Measurements from ENCODE around the gene PRRG2.
A peak's percentile ranks its signal among the peaks of the same experiment; 100 is the strongest.

PRRG2 gene

GRCh38 chr19:49581007-49581508 lies at the start of gene PRRG2:
PRRG2 (plus strand) TSS chr19:49581316; CDS start chr19:49583220, 1,904 bp downstream.
- no peak for DNase-seq

DNA sequence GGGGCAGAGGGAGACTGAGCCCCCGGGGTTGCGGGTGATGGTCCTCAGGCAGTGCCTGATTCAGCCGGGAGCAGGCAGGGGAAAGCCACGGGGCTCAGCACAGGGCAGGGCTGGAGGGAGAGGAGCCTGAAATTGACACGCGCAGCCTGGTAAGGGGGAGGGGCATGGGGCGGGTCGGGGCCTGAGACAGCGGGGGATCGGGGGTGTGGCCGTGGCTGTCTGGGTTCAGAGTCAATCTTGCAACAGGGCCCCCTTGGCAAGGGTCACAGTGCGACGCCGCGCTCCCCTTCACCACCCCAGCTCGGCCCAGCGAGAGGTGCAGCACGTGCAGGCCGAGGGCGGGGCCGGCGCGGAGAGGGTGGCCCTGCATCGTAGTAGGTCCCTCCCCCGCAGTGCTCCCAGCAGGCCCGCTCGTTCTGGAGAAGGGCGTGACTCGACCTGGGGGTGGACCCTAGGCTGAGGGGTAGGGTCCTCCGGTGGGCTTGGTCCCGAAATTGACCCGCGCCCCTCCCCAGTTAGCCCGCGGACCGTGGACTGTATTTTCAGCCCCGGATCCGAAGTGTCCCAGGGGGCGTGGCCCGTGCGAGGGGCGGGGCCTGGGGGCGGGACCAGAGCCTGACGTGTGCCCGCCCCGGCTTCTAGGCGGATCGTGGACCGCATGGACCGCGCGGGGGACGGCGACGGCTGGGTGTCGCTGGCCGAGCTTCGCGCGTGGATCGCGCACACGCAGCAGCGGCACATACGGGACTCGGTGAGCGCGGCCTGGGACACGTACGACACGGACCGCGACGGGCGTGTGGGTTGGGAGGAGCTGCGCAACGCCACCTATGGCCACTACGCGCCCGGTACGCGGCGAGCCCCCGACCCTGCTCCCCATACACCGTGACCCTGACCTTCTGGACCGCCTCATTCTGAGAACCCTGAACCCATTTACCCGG lies 47.3 kb upstream of the PRRG2 start:
- peak; percentile 87 for DNase-seq

DNA sequence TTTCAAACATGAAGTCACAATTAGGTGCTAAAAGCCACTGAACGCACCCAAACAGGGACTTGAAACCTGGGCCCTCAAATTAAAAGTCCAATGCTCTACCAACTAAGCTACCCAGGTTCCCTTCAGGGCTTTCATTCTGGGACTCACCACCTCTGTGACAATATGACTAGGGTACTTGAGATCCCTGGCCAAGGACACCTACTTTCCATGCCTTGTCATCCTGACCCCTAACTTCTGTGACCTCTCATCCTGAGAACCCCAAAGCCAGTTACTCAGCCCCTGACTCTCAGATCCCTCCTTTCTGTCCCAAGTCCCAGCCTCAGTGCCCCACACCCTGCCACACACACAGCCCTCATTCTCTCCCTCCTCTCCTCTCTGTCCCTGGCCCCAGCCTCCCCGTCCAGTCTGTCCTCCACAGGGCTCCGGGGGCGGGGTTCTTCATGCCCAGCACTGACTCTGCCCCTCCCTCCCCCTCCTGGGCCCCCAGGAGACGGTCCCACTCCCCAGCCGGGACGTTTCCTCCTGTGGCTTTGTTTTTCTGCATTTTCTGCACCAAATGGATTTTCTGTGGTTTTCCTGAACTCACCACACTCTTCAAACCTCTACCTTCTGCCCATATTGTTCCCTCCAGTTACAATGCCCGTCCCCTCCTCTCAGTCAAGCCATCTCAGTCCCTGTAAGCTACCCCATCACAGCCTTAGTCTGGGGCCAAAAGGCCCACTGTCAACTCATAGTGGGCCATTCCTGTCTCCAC lies 46.3 kb upstream of the PRRG2 start:
- DNase-seq = no peak

GRCh38 chr19:49536921-49537462 lies 44.1 kb upstream of the PRRG2 start:
- DNase-seq = no peak

GRCh38 chr19:49538643-49539042 lies 42.5 kb upstream of the PRRG2 start:
- DNase-seq = no peak

- DNase-seq = no peak
Measured at GRCh38 chr19:49539192-49539952, 41.7 kb upstream of the PRRG2 start.

DNA sequence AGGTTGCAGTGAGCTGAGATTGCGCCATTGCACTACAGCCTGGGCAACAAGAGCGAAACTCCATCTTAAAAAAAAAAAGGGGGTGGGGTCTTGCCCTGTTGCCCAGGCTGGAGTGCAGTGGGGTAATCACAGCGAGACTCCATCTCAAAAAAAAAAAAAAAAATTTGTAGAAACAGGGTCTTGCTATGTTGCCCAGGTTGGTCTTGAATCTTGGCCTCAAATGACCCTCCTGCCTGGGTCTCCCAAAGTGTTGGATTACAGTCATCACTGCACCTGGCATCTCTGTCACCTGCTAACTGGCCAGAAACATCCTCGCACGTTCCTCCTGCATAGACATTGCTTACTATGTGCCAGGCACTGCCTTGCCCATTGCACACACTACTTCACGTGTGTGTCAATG lies 39.2 kb upstream of the PRRG2 start:
- DNase-seq = no peak

- no peak for DNase-seq
Measured at GRCh38 chr19:49542446-49542845, 38.7 kb upstream of the PRRG2 start.

DNA sequence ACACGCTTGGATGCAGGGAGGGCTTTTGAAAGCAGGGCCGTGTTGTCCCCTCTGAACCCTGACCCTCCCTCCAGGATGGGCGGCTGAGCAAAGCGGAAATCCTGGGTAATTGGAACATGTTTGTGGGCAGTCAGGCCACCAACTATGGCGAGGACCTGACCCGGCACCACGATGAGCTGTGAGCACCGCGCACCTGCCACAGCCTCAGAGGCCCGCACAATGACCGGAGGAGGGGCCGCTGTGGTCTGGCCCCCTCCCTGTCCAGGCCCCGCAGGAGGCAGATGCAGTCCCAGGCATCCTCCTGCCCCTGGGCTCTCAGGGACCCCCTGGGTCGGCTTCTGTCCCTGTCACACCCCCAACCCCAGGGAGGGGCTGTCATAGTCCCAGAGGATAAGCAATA lies 38.1 kb upstream of the PRRG2 start:
- DNase-seq = no peak

DNA sequence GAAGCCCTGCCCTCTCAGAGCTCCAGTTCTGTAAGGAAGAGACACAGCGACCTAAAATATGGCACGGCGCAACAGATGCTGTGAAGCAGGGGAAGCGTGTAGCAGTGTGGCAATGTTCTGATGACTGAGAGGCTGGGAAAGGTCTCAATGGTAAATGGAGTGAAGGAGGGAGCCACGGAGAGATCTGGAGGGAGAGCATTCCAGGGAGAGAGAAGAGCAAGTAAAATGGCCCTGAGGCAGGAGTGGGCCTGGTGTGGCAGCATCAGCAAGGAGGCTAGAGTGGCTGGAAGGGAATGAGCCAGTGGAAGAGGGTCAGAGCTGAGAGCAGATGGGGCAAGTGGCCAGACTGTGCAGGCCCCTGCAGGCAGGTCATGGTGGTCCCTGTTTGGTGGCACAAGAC lies 37.0 kb upstream of the PRRG2 start:
- DNase-seq = no peak

DNA sequence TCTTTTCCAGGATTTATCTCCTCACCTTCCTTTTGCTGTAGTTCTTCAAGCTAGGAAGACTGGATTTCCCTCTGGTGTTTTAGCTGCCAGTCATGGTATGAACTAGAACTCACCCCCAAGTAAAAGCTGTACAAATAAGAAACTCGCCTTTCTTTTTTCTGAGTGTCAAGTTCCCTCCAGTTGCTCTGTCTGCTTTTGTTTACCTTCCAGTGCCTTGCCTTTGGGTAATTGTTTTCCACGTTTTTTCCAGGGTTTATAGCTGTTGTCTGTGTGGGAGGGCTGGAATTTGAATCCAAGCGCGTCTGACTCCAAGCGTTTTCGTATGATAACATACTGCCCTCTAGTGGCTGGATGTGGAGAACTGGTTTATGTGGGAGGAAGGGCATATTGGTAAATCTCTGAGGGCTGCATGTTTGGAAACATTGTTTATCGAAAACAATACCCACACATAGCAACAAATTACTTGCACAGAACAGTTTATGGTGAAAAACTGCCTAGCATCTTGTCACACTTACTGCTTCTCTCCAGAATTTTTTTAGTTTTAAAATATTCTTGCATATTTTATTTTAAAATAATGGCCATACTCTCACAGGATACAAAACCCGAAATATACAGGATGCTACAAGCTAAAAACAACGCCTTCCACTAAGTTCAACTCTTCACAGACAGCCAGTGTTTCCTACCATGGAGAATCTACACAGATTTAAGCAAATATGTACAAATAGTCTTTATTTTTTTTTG lies 34.1 kb upstream of the PRRG2 start:
- DNase-seq = peak; percentile 57

DNA sequence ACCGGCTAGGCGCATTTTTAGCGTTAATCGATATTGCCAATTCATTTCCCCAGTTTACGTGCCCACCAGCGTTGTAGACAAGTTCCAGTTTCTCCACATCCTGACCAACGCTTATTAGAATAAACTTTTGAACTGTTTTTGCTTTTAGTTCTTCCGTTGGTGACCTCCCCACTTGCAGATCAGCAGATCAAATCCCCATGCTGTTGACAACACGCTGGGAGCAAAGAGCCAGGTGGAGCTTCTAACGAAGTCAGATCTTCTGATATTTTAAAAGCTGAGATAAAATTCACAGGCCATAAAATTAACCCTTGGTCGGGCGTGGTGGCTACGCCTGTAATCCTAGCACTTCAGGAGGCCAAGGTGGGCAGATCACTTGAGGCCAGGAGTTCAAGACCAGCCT lies 32.1 kb upstream of the PRRG2 start:
- DNase-seq = no peak

DNA sequence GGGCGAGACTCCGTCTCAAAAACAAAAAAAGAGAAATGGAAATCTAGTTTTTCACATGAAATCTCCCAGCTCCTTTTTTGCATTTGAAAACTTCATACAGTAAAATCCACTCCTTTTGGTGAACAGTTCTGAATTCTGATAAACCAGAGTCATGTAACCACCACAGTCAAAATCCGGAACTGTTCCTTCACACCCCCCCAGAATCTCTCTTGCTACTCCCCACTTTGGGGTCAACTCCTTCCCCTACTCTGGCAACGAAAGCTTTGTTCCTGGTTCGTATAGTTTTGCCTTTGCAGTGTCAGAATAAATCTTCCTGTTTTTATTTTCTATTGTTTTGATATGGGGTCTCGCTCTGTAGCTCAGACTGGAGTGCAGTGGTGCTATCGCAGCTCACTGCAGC lies 29.6 kb upstream of the PRRG2 start:
- DNase-seq = no peak

GRCh38 chr19:49552749-49553148 lies 28.4 kb upstream of the PRRG2 start:
- no peak for DNase-seq

DNA sequence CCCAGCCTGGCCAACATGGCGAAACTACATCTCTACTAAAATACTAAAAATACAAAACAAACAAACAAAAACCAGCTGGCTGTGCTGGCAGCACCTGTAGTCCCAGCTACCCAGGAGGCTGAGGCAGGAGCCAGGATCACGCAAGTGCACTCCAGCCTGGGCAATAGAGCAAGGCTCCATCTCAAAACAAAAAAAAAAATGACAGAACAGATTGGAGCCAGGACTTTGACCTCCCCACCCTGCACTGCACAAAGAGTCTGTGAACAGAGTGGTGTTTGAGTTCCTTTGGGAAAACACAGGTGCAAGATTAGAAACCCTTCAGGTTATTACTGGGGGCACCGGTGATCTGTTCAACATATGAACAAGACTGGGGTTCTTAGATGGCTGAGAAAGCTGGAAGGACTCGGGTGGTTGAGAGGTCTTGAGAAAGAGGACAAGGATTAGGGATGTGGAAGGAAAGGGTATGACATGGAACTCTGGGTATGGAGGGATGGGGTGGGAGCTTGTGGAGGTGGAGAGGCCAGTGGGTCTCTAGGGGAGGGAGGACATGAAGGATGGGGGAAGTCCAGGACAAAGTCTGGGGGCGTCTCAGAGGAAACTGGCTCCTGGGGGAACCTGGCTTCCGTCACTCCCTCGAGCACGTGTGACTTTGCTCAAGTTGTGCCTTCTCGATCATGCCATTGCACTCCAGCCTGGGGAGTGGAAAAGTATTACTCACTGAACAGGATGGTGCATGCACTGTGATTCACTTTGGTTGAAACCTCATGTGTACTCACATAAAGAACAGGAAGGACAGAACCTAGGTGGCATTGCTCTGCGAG lies 27.5 kb upstream of the PRRG2 start:
- peak; percentile 69 for DNase-seq

- DNase-seq = peak; percentile 20
Measured at GRCh38 chr19:49554701-49555181, 26.4 kb upstream of the PRRG2 start.

- peak; percentile 84 for DNase-seq
Measured at GRCh38 chr19:49555600-49556411, 25.3 kb upstream of the PRRG2 start.

- DNase-seq = peak; percentile 55
Measured at GRCh38 chr19:49556412-49557398, 24.4 kb upstream of the PRRG2 start.

Measured in activated naive CD4-positive, alpha-beta T cell treated with anti-CD3 and anti-CD28 coated beads, Interleukin-2, amount 50 U/mL, for 16 hours (primary cell).